MM.1S (cell line): ENCODE measurements around the gene AGBL4.
A peak's percentile ranks its signal among the peaks of the same experiment; 100 is the strongest.

Experiments used
- DNase-seq: peaks from one replicate; pipeline ENCODE4 v3.0.0-alpha.2; 2015
- H2AFZ ChIP-seq: fragments of 300-600 bp; sonication (generic); 2 replicates; pipeline ENCODE4 v1.6.0; 2016; ENCODE audit warnings: antibody characterized with exemption, low read length
- H3F3A ChIP-seq: fragments of 300-600 bp; sonication (generic); 2 replicates; pipeline ENCODE4 v1.6.1; 2016; ENCODE audit warnings: mild to moderate bottlenecking, antibody characterized with exemption, low read length, moderate library complexity, mixed read lengths; ENCODE audit not compliant: insufficient read depth
- H3K27ac ChIP-seq: fragments of 300-600 bp; sonication (generic); 2 replicates; pipeline ENCODE4 v1.5.1; 2016; ENCODE audit warnings: mild to moderate bottlenecking, low read length
- H3K27me3 ChIP-seq: fragments of 300-600 bp; sonication (generic); replicated peaks from 2 replicates; pipeline ENCODE4 v1.6.0; 2016; ENCODE audit warnings: low read length; ENCODE audit not compliant: insufficient read depth
- H3K36me3 ChIP-seq: fragments of 300-600 bp; sonication (generic); replicated peaks from 2 replicates; pipeline ENCODE4 v1.6.1; 2016; ENCODE audit warnings: mild to moderate bottlenecking, low read length, mixed read lengths; ENCODE audit not compliant: insufficient read depth
- H3K4me1 ChIP-seq: fragments of 300-600 bp; sonication (generic); 2 replicates; pipeline ENCODE4 v1.6.1; 2016; ENCODE audit warnings: low read length, mixed read lengths
- H3K4me2 ChIP-seq: fragments of 300-600 bp; sonication (generic); 2 replicates; pipeline ENCODE4 v1.6.0; 2016; ENCODE audit warnings: low read depth, low read length
- H3K4me3 ChIP-seq: fragments of 300-600 bp; sonication (generic); 2 replicates; pipeline ENCODE4 v1.5.1; 2016; ENCODE audit warnings: low read length, mixed read lengths
- H3K79me2 ChIP-seq: fragments of 300-600 bp; sonication (generic); 2 replicates; pipeline ENCODE4 v1.6.1; 2016; ENCODE audit warnings: mixed run types, low read length, mixed read lengths
- H3K9ac ChIP-seq: fragments of 300-600 bp; sonication (generic); 2 replicates; pipeline ENCODE4 v1.6.1; 2016; ENCODE audit warnings: low read length, mixed read lengths
- H3K9me2 ChIP-seq: fragments of 300-600 bp; sonication (generic); replicated peaks from 2 replicates; pipeline ENCODE4 v1.6.1; 2016; ENCODE audit warnings: mild to moderate bottlenecking, low read length, mixed read lengths; ENCODE audit not compliant: insufficient read depth
- H3K9me3 ChIP-seq: fragments of 300-600 bp; sonication (generic); replicated peaks from 2 replicates; pipeline ENCODE4 v1.6.1; 2016; ENCODE audit warnings: mild to moderate bottlenecking, low read length, mixed read lengths; ENCODE audit not compliant: insufficient read depth
- H4K20me1 ChIP-seq: fragments of 300-600 bp; sonication (generic); 2 replicates; pipeline ENCODE4 v1.6.1; 2016; ENCODE audit warnings: mild to moderate bottlenecking, low read length, moderate library complexity, mixed read lengths; ENCODE audit not compliant: insufficient read depth
- EZH2 ChIP-seq: fragments of 300-600 bp; sonication (generic); optimal IDR thresholded peaks from 2 replicates; pipeline ENCODE3; 2017; ENCODE audit warnings: low read depth, mild to moderate bottlenecking, antibody characterized with exemption, low read length, mixed read lengths
- EZH2phosphoT487 ChIP-seq: fragments of 300-600 bp; sonication (generic); IDR thresholded peaks from 2 replicates; pipeline ENCODE4 v1.6.1; 2018; ENCODE audit warnings: antibody characterized with exemption, low read length
- TF ChIP-seq, protein P1 (sequence below): fragments of 300-600 bp; sonication (generic); IDR thresholded peaks from 2 replicates; pipeline ENCODE4 v1.5.1; 2016; ENCODE audit warnings: antibody characterized with exemption, low read length, mixed read lengths

The AGBL4 gene

DNA sequence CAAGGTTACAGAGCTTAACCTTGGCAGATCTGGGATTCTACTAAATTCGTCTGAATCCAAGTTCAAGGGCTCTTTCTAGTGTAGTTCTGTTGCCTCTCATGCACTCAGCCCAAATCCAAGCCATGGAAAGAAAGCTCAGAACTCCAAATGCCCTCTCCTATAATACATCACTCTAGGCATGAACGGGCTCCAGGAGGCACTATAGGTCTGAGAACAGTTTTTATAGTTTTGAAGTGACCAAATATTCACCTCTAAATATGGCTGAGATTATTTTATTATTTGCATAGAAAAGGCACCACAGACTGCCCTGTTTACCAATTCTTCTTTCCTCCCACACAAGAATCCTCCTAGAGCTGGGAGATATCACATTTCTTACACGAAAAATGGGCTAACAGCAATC is 919.2 kb downstream of the AGBL4 start:
- no peak for TF ChIP-seq EZH2phosphoT487
- no peak for TF ChIP-seq EZH2
- Histone ChIP-seq H4K20me1 (no peaks in the 10 kb centered on the region), H3F3A (no peaks in the 10 kb centered on the region), H3K27ac (no peak overlapping the region), H3K9me2 (no peaks in the 10 kb centered on the region), H3K79me2 (no peaks in the 10 kb centered on the region), H3K36me3 (no peaks in the 10 kb centered on the region), H3K4me3 (no peak overlapping the region), H3K4me1 (peaks cover 8% of the 10 kb centered on the region), H3K4me2 (no peak overlapping the region), H3K9ac (no peak overlapping the region), H2AFZ (no peak overlapping the region), H3K9me3 (no peaks in the 10 kb centered on the region), H3K27me3 (no peaks in the 10 kb centered on the region)
- DNase-seq, result no peak

- no peaks in the 10 kb centered on the region for H3K79me2 ChIP-seq
- no peaks in the 10 kb centered on the region for H3K9me2 ChIP-seq
- no peak overlapping the region for H3K4me2 ChIP-seq
- no peaks in the 10 kb centered on the region for H3K9me3 ChIP-seq
- peak overlapping the region; percentile 10; the same call in 1 of the 2 replicates for H3K27ac ChIP-seq
- H3F3A ChIP-seq, result no peaks in the 10 kb centered on the region
- H3K9ac ChIP-seq, result no peak overlapping the region
- no peaks in the 10 kb centered on the region for H3K36me3 ChIP-seq
- peak; percentile 50 for DNase-seq
- TF ChIP-seq EZH2, result no peak
- TF ChIP-seq EZH2phosphoT487, result no peak
- TF ChIP-seq, protein P1, sequence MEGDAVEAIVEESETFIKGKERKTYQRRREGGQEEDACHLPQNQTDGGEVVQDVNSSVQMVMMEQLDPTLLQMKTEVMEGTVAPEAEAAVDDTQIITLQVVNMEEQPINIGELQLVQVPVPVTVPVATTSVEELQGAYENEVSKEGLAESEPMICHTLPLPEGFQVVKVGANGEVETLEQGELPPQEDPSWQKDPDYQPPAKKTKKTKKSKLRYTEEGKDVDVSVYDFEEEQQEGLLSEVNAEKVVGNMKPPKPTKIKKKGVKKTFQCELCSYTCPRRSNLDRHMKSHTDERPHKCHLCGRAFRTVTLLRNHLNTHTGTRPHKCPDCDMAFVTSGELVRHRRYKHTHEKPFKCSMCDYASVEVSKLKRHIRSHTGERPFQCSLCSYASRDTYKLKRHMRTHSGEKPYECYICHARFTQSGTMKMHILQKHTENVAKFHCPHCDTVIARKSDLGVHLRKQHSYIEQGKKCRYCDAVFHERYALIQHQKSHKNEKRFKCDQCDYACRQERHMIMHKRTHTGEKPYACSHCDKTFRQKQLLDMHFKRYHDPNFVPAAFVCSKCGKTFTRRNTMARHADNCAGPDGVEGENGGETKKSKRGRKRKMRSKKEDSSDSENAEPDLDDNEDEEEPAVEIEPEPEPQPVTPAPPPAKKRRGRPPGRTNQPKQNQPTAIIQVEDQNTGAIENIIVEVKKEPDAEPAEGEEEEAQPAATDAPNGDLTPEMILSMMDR, result no peak
- H2AFZ ChIP-seq, result no peak overlapping the region
- H3K4me1 ChIP-seq, result peaks cover 8% of the 10 kb centered on the region
- H3K27me3 ChIP-seq, result no peaks in the 10 kb centered on the region
- no peak overlapping the region for H3K4me3 ChIP-seq
- no peaks in the 10 kb centered on the region for H4K20me1 ChIP-seq
Measured at GRCh38 chr1:49102752-49103151, 921.0 kb downstream of the AGBL4 start.

DNA sequence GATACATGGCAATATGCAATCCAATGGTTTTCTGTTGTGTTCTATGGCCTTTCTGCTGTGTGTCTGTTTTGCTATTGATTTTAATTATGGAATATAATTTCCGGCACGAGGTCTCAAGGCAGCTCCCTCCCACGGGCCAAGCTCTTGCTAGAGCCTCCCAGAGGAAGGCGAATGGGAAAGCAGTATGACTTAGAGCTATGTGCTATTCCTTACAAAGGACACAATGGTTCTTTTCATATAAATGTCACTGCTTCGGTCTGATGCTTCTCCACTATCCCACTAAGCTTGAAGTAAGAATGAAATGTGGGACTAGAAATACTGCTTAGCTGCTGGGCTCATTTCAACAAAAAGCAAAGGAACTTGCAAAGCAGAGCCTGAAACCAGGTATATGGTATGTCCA is 924.9 kb downstream of the AGBL4 start:
- Histone ChIP-seq H3K27ac (no peak overlapping the region), H3K4me2 (no peak overlapping the region), H3K9me2 (no peaks in the 10 kb centered on the region), H3K9me3 (no peaks in the 10 kb centered on the region), H3K27me3 (no peaks in the 10 kb centered on the region), H3F3A (no peaks in the 10 kb centered on the region), H2AFZ (no peak overlapping the region), H3K36me3 (no peaks in the 10 kb centered on the region), H3K4me3 (no peak overlapping the region), H3K79me2 (no peaks in the 10 kb centered on the region), H4K20me1 (no peaks in the 10 kb centered on the region), H3K4me1 (peaks cover 8% of the 10 kb centered on the region), H3K9ac (no peak overlapping the region)
- no peak for TF ChIP-seq EZH2phosphoT487
- TF ChIP-seq, protein P1, result no peak
- no peak for TF ChIP-seq EZH2
- DNase-seq, result no peak

GRCh38 chr1:49086327-49086726 is 937.4 kb downstream of the AGBL4 start:
- no peaks in the 10 kb centered on the region for H3K9me3 ChIP-seq
- H3F3A ChIP-seq, result no peaks in the 10 kb centered on the region
- H2AFZ ChIP-seq, result no peak overlapping the region
- DNase-seq, result no peak
- H4K20me1 ChIP-seq, result no peaks in the 10 kb centered on the region
- H3K9ac ChIP-seq, result no peak overlapping the region
- no peaks in the 10 kb centered on the region for H3K9me2 ChIP-seq
- H3K27me3 ChIP-seq, result no peaks in the 10 kb centered on the region
- H3K79me2 ChIP-seq, result no peaks in the 10 kb centered on the region
- TF ChIP-seq EZH2phosphoT487, result no peak
- TF ChIP-seq, protein P1, result no peak
- TF ChIP-seq EZH2, result no peak
- H3K4me2 ChIP-seq, result no peak overlapping the region
- H3K4me3 ChIP-seq, result no peak overlapping the region
- no peaks in the 10 kb centered on the region for H3K4me1 ChIP-seq
- no peaks in the 10 kb centered on the region for H3K36me3 ChIP-seq
- no peak overlapping the region for H3K27ac ChIP-seq
